ENCODE results near the gene OR4E1. TPM values are rescaled to one million over a fixed set of nuclear protein-coding genes. Genes with fewer than 3 reads are reported as not detected.

The OR4E1 gene
- total and polyA plus RNA-seq, 4 donors = not detected

DNA sequence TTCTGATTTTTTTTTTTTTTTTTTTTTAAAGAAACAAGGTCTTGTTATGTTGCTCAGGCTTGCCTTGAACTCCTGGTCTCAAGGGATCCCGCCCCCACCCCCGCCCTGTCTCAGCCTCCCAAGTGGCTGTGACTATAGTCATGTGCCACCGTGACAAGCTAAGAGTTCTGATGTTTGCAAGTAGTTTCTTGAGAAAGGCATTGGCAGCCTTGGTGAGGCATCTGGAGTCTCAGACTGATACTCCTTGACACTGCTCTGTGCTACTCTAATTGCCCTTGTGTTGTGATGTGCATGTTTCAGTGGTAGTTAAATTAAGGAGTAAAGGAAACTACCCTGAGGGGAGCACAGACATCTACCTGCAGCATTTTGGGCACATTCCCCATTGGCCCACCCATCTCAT lies 46.2 kb upstream of the OR4E1 start:
- no peak for DNase-seq (ENCODE audit: low spot score)
- Histone ChIP-seq H3K9ac (ENCODE audit: low read depth in 1 of 2, low read length in 2 of 2) (no peak overlapping the region), H3K4me3 (ENCODE audit: low read depth in 1 of 3, low read length in 3 of 3) (no peak overlapping the region), H3K27me3 (ENCODE audit: control insufficient read depth in 4 of 4, insufficient read depth in 4 of 4, low read length in 3 of 4) (peaks cover 0 to 16% (median under 1%) of the 10 kb centered on the region in 4 donors), H3K4me1 (ENCODE audit: control insufficient read depth in 4 of 4, insufficient read depth in 4 of 4, low read length in 3 of 4) (no peaks in the 10 kb centered on the region), H3K27ac (ENCODE audit: low read depth in 1 of 2, low read length in 2 of 2) (no peak overlapping the region), H3K36me3 (ENCODE audit: control insufficient read depth in 4 of 4, insufficient read depth in 3 of 4, low read depth in 1 of 4, low read length in 3 of 4) (no peaks in the 10 kb centered on the region), H3K9me3 (ENCODE audit: control insufficient read depth in 4 of 4, low read length in 3 of 4) (no peaks in the 10 kb centered on the region)
- no peak for TF ChIP-seq FOXA2 (IDR thresholded peaks at IDR 0.05)
- TF ChIP-seq, protein P1, sequence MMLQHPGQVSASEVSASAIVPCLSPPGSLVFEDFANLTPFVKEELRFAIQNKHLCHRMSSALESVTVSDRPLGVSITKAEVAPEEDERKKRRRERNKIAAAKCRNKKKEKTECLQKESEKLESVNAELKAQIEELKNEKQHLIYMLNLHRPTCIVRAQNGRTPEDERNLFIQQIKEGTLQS (IDR thresholded peaks at IDR 0.05) = no peak
- no peak for TF ChIP-seq YY1 (IDR thresholded peaks at IDR 0.05)
- TF ChIP-seq, protein P2, sequence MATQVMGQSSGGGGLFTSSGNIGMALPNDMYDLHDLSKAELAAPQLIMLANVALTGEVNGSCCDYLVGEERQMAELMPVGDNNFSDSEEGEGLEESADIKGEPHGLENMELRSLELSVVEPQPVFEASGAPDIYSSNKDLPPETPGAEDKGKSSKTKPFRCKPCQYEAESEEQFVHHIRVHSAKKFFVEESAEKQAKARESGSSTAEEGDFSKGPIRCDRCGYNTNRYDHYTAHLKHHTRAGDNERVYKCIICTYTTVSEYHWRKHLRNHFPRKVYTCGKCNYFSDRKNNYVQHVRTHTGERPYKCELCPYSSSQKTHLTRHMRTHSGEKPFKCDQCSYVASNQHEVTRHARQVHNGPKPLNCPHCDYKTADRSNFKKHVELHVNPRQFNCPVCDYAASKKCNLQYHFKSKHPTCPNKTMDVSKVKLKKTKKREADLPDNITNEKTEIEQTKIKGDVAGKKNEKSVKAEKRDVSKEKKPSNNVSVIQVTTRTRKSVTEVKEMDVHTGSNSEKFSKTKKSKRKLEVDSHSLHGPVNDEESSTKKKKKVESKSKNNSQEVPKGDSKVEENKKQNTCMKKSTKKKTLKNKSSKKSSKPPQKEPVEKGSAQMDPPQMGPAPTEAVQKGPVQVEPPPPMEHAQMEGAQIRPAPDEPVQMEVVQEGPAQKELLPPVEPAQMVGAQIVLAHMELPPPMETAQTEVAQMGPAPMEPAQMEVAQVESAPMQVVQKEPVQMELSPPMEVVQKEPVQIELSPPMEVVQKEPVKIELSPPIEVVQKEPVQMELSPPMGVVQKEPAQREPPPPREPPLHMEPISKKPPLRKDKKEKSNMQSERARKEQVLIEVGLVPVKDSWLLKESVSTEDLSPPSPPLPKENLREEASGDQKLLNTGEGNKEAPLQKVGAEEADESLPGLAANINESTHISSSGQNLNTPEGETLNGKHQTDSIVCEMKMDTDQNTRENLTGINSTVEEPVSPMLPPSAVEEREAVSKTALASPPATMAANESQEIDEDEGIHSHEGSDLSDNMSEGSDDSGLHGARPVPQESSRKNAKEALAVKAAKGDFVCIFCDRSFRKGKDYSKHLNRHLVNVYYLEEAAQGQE (IDR thresholded peaks at IDR 0.05) = no peak
- TF ChIP-seq, protein P3, sequence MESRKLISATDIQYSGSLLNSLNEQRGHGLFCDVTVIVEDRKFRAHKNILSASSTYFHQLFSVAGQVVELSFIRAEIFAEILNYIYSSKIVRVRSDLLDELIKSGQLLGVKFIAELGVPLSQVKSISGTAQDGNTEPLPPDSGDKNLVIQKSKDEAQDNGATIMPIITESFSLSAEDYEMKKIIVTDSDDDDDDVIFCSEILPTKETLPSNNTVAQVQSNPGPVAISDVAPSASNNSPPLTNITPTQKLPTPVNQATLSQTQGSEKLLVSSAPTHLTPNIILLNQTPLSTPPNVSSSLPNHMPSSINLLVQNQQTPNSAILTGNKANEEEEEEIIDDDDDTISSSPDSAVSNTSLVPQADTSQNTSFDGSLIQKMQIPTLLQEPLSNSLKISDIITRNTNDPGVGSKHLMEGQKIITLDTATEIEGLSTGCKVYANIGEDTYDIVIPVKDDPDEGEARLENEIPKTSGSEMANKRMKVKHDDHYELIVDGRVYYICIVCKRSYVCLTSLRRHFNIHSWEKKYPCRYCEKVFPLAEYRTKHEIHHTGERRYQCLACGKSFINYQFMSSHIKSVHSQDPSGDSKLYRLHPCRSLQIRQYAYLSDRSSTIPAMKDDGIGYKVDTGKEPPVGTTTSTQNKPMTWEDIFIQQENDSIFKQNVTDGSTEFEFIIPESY (IDR thresholded peaks at IDR 0.05) = no peak
- TF ChIP-seq HNF4A (conservative IDR thresholded peaks at IDR 0.05) = no peak
- no peak for TF ChIP-seq RXRA (IDR thresholded peaks at IDR 0.05)
- WGBS = 69% methylated on average over 3 of the region's 3 CpGs

DNA sequence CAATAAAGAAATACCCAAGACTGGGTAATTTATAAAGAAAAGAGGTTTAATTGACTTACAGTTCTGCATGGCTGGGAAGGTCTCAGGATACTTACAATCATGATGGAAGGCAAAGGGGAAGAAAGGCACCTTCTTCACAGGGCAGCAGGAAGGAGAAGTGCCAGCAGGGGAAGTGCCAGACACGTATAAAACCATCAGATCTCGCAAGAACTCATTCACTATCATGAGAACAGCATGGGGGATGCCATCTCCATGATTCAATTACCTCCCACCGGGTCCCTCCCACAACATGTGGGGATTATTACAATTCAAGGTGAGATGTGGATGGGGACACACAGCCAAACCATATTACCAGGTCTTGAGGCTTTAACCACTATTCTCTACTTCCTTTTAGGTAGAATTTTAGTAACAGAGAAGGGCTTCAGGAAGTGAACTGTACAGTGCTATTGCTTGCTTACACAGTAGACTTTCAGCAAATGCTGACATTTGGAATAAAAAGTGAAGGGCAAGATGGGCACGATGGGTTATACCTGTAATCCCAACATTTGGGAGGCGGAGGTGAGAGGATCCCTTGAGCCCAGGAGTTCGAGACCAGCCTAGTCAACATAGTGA lies 40.8 kb upstream of the OR4E1 start:
- Histone ChIP-seq H3K4me3 (ENCODE audit: low read depth in 1 of 3, low read length in 3 of 3) (no peak overlapping the region), H3K36me3 (ENCODE audit: control insufficient read depth in 4 of 4, insufficient read depth in 3 of 4, low read depth in 1 of 4, low read length in 3 of 4) (no peaks in the 10 kb centered on the region), H3K9ac (ENCODE audit: low read depth in 1 of 2, low read length in 2 of 2) (no peak overlapping the region), H3K27me3 (ENCODE audit: control insufficient read depth in 4 of 4, insufficient read depth in 4 of 4, low read length in 3 of 4) (peaks cover 0 to 8% (median 1%) of the 10 kb centered on the region in 4 donors), H3K27ac (ENCODE audit: low read depth in 1 of 2, low read length in 2 of 2) (no peak overlapping the region), H3K4me1 (ENCODE audit: control insufficient read depth in 4 of 4, insufficient read depth in 4 of 4, low read length in 3 of 4) (no peaks in the 10 kb centered on the region), H3K9me3 (ENCODE audit: control insufficient read depth in 4 of 4, low read length in 3 of 4) (no peaks in the 10 kb centered on the region)
- no peak for DNase-seq (ENCODE audit: low spot score)
- TF ChIP-seq, protein P2 (IDR thresholded peaks at IDR 0.05) = no peak
- TF ChIP-seq GABPA (IDR thresholded peaks at IDR 0.05 in 1 of 2, conservative IDR thresholded peaks at IDR 0.05 in 1 of 2) (no peak), RAD21 (IDR thresholded peaks at IDR 0.05) (no peak), RXRA (IDR thresholded peaks at IDR 0.05) (no peak), NR2F2 (IDR thresholded peaks at IDR 0.05) (no peak), HNF4G (IDR thresholded peaks at IDR 0.05) (no peak), FOXA1 (IDR thresholded peaks at IDR 0.05) (no peak), YY1 (IDR thresholded peaks at IDR 0.05) (no peak), HNF4A (conservative IDR thresholded peaks at IDR 0.05) (no peak), FOXA2 (IDR thresholded peaks at IDR 0.05) (no peak), JUND (IDR thresholded peaks at IDR 0.05) (no peak), EGR1 (IDR thresholded peaks at IDR 0.05; ENCODE audit: low read depth in 2 of 2) (no peak)
- TF ChIP-seq, protein P4, sequence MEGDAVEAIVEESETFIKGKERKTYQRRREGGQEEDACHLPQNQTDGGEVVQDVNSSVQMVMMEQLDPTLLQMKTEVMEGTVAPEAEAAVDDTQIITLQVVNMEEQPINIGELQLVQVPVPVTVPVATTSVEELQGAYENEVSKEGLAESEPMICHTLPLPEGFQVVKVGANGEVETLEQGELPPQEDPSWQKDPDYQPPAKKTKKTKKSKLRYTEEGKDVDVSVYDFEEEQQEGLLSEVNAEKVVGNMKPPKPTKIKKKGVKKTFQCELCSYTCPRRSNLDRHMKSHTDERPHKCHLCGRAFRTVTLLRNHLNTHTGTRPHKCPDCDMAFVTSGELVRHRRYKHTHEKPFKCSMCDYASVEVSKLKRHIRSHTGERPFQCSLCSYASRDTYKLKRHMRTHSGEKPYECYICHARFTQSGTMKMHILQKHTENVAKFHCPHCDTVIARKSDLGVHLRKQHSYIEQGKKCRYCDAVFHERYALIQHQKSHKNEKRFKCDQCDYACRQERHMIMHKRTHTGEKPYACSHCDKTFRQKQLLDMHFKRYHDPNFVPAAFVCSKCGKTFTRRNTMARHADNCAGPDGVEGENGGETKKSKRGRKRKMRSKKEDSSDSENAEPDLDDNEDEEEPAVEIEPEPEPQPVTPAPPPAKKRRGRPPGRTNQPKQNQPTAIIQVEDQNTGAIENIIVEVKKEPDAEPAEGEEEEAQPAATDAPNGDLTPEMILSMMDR (IDR thresholded peaks at IDR 0.05; ENCODE audit: low read depth, low read length, missing input control) = no peak
- TF ChIP-seq, protein P1 (IDR thresholded peaks at IDR 0.05) = no peak
- WGBS = 62% methylated on average over 6 of the region's 6 CpGs
